Nephron (organoid): Measurements from ENCODE around the gene INTS1.
"Not testable (repeated sequence)": the region's sequence is repeated elsewhere in the genome, so short reads cannot be mapped to it uniquely, and the experiment has no call there.

Experiments used
- H3K27ac Mint-ChIP-seq, 3 experiments: 2 replicates each; pipeline ENCODE4 v1.8.0; 2020; ENCODE audit warnings: mixed read lengths in 3 of 3, mild to moderate bottlenecking in 2 of 3, moderate library complexity in 1 of 3
- H3K27me3 Mint-ChIP-seq: 2 replicates; pipeline ENCODE4 v1.8.0; 2021; ENCODE audit warnings: low read depth, mild to moderate bottlenecking, moderate library complexity, mixed read lengths
- H3K36me3 Mint-ChIP-seq: 2 replicates; pipeline ENCODE4 v1.8.0; 2020; ENCODE audit warnings: low read depth, mixed read lengths
- H3K4me1 Mint-ChIP-seq: 2 replicates; pipeline ENCODE4 v1.8.0; 2020; ENCODE audit warnings: mixed read lengths
- H3K4me3 Mint-ChIP-seq, 3 experiments: 2 replicates each; pipeline ENCODE4 v1.8.0; 2020; ENCODE audit warnings: mild to moderate bottlenecking in 3 of 3, mixed read lengths in 3 of 3, moderate library complexity in 2 of 3
- H3K9me3 Mint-ChIP-seq: 2 replicates; pipeline ENCODE4 v1.8.0; 2020; ENCODE audit warnings: mixed read lengths
- TF ChIP-seq, protein P1 (sequence below), 3 experiments: fragments of 200-600 bp; sonication (generic); IDR thresholded peaks; one replicate each; pipeline ENCODE4 v1.5.0; 2021; ENCODE audit warnings: antibody characterized with exemption in 3 of 3; ENCODE audit not compliant: unreplicated experiment in 3 of 3

INTS1 gene

GRCh38 chr7:1449501-1449900 is 54.7 kb downstream of the INTS1 start:
- H3K4me1 Mint-ChIP-seq, result no peaks in the 10 kb centered on the region
- H3K4me3 Mint-ChIP-seq, result no peak overlapping the region
- TF ChIP-seq, protein P1, sequence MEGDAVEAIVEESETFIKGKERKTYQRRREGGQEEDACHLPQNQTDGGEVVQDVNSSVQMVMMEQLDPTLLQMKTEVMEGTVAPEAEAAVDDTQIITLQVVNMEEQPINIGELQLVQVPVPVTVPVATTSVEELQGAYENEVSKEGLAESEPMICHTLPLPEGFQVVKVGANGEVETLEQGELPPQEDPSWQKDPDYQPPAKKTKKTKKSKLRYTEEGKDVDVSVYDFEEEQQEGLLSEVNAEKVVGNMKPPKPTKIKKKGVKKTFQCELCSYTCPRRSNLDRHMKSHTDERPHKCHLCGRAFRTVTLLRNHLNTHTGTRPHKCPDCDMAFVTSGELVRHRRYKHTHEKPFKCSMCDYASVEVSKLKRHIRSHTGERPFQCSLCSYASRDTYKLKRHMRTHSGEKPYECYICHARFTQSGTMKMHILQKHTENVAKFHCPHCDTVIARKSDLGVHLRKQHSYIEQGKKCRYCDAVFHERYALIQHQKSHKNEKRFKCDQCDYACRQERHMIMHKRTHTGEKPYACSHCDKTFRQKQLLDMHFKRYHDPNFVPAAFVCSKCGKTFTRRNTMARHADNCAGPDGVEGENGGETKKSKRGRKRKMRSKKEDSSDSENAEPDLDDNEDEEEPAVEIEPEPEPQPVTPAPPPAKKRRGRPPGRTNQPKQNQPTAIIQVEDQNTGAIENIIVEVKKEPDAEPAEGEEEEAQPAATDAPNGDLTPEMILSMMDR (IDR thresholded peaks at IDR 0.05; ENCODE audit: unreplicated experiment in 3 of 3), result no peak
- H3K36me3 Mint-ChIP-seq, result no peaks in the 10 kb centered on the region
- no peak overlapping the region for H3K27ac Mint-ChIP-seq
- H3K9me3 Mint-ChIP-seq, result no peaks in the 10 kb centered on the region
- H3K27me3 Mint-ChIP-seq, result peaks cover 4% of the 10 kb centered on the region

- Mint-ChIP-seq H3K4me1 (no peaks in the 10 kb centered on the region), H3K4me3 (no peak overlapping the region), H3K36me3 (no peaks in the 10 kb centered on the region), H3K9me3 (no peaks in the 10 kb centered on the region), H3K27ac (no peak overlapping the region), H3K27me3 (peaks cover 4% of the 10 kb centered on the region)
- TF ChIP-seq, protein P1 (IDR thresholded peaks at IDR 0.05; ENCODE audit: unreplicated experiment in 3 of 3), result no peak
These were observed 55.2 kb downstream of the INTS1 start for GRCh38 chr7:1448958-1449357.

DNA sequence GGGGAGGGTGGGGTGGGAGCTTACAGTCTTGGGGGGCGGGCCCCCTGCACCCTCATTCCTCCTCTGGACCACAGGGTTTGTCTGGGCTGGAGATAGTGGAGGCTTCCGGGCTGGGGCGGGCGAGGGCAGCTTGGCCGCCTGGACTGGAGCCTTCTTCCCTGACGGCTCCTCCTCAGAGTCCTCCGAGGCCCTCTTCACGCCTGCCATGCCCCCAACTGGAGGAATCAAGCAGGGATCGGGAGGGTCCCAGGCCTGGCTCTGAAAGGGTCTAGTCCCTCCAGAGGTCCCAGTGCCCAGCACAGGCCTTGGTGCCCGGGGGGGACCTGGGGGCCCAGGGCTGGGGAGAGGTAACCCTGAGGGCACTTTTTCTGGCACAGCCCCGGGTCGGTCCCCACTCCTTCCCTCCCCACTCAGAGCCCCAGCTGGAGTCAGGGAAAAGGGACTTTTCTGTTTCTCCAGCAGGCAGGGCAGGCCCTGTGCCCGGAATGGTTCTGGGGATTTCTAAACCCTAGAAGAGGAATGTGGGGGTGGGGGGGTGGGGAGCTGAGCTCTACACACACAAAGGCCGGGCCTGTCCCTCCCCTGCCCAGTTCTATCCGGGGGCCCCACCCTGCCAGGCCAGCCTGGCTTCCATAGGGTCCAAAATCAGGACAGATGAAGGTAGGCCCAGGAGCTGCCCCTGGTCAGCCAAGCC is 56.5 kb downstream of the INTS1 start:
- no peaks in the 10 kb centered on the region for H3K4me1 Mint-ChIP-seq
- H3K9me3 Mint-ChIP-seq, result no peaks in the 10 kb centered on the region
- peaks cover 4% of the 10 kb centered on the region for H3K27me3 Mint-ChIP-seq
- TF ChIP-seq, protein P1 (IDR thresholded peaks at IDR 0.05; ENCODE audit: unreplicated experiment in 3 of 3), result no peak
- H3K4me3 Mint-ChIP-seq, result no peak overlapping the region
- H3K27ac Mint-ChIP-seq, result no peak overlapping the region
- H3K36me3 Mint-ChIP-seq, result no peaks in the 10 kb centered on the region

DNA sequence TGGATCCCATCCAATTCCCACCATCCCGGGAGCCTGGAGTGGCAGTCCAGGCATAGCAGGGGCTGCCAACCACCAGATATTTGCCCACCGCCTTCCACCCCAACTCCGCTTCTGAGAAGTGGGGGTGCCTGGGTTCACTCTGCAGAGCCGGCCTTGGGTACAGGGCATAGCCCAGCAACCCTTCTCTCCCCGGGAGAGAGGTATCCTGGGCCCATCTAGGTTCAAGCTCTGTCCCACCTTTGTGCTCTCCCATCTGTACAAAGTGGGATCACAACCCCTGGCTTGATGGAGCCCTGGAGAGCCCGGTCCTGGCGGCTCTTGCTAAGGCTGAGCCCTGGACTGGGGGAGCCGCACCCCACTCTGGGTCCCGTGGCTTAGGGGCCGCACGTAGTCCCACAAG is 57.1 kb downstream of the INTS1 start:
- no peak overlapping the region for H3K27ac Mint-ChIP-seq
- no peaks in the 10 kb centered on the region for H3K36me3 Mint-ChIP-seq
- H3K4me1 Mint-ChIP-seq, result no peaks in the 10 kb centered on the region
- H3K4me3 Mint-ChIP-seq, result no peak overlapping the region
- no peaks in the 10 kb centered on the region for H3K9me3 Mint-ChIP-seq
- TF ChIP-seq, protein P1 (IDR thresholded peaks at IDR 0.05; ENCODE audit: unreplicated experiment in 3 of 3), result no peak
- no peaks in the 10 kb centered on the region for H3K27me3 Mint-ChIP-seq

- Mint-ChIP-seq H3K9me3 (no peaks in the 10 kb centered on the region), H3K36me3 (no peaks in the 10 kb centered on the region), H3K4me1 (no peaks in the 10 kb centered on the region), H3K27me3 (no peaks in the 10 kb centered on the region), H3K27ac (no peak overlapping the region), H3K4me3 (no peak overlapping the region)
- TF ChIP-seq, protein P1 (IDR thresholded peaks at IDR 0.05; ENCODE audit: unreplicated experiment in 3 of 3), result no peak
These were observed 57.6 kb downstream of the INTS1 start for GRCh38 chr7:1446620-1447032.

- H3K4me3 Mint-ChIP-seq, H3K27me3 Mint-ChIP-seq, H3K27ac Mint-ChIP-seq, H3K9me3 Mint-ChIP-seq, H3K4me1 Mint-ChIP-seq, H3K36me3 Mint-ChIP-seq: not testable (repeated sequence)
These were observed 58.2 kb downstream of the INTS1 start for GRCh38 chr7:1446026-1446425.
